Astrocyte (in vitro differentiated cells and primary cell): ENCODE data around the gene ATRIP. TPM values are rescaled to one million over a fixed set of nuclear protein-coding genes. Genes with fewer than 3 reads are reported as not detected.

Experiments used
- DNase-seq: peaks from one replicate; pipeline ENCODE4 v3.0.0-alpha.2; 2010; ENCODE audit warnings: low read depth
- FAIRE-seq: peaks from 2 replicates; lab custom pipeline; 2011; peaks lifted over from hg19 to GRCh38; lab: Jason Lieb, UNC
- H2AFZ ChIP-seq: 2 replicates; pipeline ENCODE4 v1.6.0; 2012; ENCODE audit warnings: low read depth, low read length, inconsistent platforms
- H3K27ac ChIP-seq: 2 replicates; pipeline ENCODE4 v1.5.1; 2011; ENCODE audit warnings: low read depth, low read length, inconsistent platforms
- H3K27me3 ChIP-seq: 2 replicates; pipeline ENCODE4 v1.6.0; 2011; ENCODE audit warnings: low read length, inconsistent platforms; ENCODE audit not compliant: insufficient read depth
- H3K36me3 ChIP-seq: 2 replicates; pipeline ENCODE4 v1.5.1; 2011; ENCODE audit warnings: low read length, inconsistent platforms; ENCODE audit not compliant: insufficient read depth
- H3K4me1 ChIP-seq: 2 replicates; pipeline ENCODE4 v1.5.1; 2011; ENCODE audit warnings: low read length, inconsistent platforms; ENCODE audit not compliant: insufficient read depth
- H3K4me2 ChIP-seq: 2 replicates; pipeline ENCODE4 v1.6.0; 2012; ENCODE audit warnings: low read length, inconsistent platforms
- H3K4me3 ChIP-seq: 2 replicates; pipeline ENCODE4 v1.5.1; 2011; ENCODE audit warnings: low read depth, mild to moderate bottlenecking, low read length, inconsistent platforms; ENCODE audit not compliant: insufficient read depth
- H3K79me2 ChIP-seq: 2 replicates; pipeline ENCODE4 v1.6.0; 2012; ENCODE audit warnings: mild to moderate bottlenecking, low read length, inconsistent platforms; ENCODE audit not compliant: insufficient read depth
- H3K9ac ChIP-seq: 2 replicates; pipeline ENCODE4 v1.6.0; 2012; ENCODE audit warnings: mild to moderate bottlenecking, low read length, inconsistent platforms
- H3K9me3 ChIP-seq: 2 replicates; pipeline ENCODE4 v1.5.1; 2012; ENCODE audit warnings: low read depth, mild to moderate bottlenecking, low read length, inconsistent platforms; ENCODE audit not compliant: insufficient read depth
- H4K20me1 ChIP-seq: 2 replicates; pipeline ENCODE4 v1.6.0; 2012; ENCODE audit warnings: low read length, inconsistent platforms; ENCODE audit not compliant: insufficient read depth
- H3K27ac Mint-ChIP-seq: one replicate; pipeline ENCODE4 v1.8.0; 2021; ENCODE audit warnings: mild to moderate bottlenecking, mixed read lengths; ENCODE audit not compliant: unreplicated experiment
- H3K27me3 Mint-ChIP-seq: one replicate; pipeline ENCODE4 v1.8.0; 2021; ENCODE audit warnings: low read depth, mixed read lengths; ENCODE audit not compliant: unreplicated experiment
- H3K36me3 Mint-ChIP-seq: one replicate; pipeline ENCODE4 v1.8.0; 2021; ENCODE audit warnings: low read depth, mixed read lengths; ENCODE audit not compliant: unreplicated experiment
- H3K4me1 Mint-ChIP-seq: one replicate; pipeline ENCODE4 v1.8.0; 2021; ENCODE audit warnings: low read depth, mixed read lengths; ENCODE audit not compliant: unreplicated experiment
- H3K4me3 Mint-ChIP-seq: one replicate; pipeline ENCODE4 v1.8.0; 2021; ENCODE audit warnings: mild to moderate bottlenecking, moderate library complexity, mixed read lengths; ENCODE audit not compliant: unreplicated experiment
- H3K9me3 Mint-ChIP-seq: one replicate; pipeline ENCODE4 v1.8.0; 2021; ENCODE audit warnings: mild to moderate bottlenecking, mixed read lengths; ENCODE audit not compliant: unreplicated experiment
- EZH2 ChIP-seq: IDR thresholded peaks from 2 replicates; pipeline ENCODE4 v1.6.1; 2012; ENCODE audit warnings: mild to moderate bottlenecking, low read length, inconsistent platforms; ENCODE audit not compliant: insufficient read depth
- total RNA-seq: library from RNA; stranded (reverse); gene quantifications from 2 replicates; pipeline ENCODE4 v1.2.1, GENCODE V29; 2021
- TF ChIP-seq, protein P1 (sequence below): IDR thresholded peaks from 2 replicates; pipeline ENCODE4 v1.5.1; 2011; ENCODE audit warnings: low read depth, mild to moderate bottlenecking, inconsistent platforms, low read length, moderate library complexity; ENCODE audit not compliant: insufficient read depth

The ATRIP gene
- total RNA-seq, 1 donor from 2014 or later: 6.2 TPM

DNA sequence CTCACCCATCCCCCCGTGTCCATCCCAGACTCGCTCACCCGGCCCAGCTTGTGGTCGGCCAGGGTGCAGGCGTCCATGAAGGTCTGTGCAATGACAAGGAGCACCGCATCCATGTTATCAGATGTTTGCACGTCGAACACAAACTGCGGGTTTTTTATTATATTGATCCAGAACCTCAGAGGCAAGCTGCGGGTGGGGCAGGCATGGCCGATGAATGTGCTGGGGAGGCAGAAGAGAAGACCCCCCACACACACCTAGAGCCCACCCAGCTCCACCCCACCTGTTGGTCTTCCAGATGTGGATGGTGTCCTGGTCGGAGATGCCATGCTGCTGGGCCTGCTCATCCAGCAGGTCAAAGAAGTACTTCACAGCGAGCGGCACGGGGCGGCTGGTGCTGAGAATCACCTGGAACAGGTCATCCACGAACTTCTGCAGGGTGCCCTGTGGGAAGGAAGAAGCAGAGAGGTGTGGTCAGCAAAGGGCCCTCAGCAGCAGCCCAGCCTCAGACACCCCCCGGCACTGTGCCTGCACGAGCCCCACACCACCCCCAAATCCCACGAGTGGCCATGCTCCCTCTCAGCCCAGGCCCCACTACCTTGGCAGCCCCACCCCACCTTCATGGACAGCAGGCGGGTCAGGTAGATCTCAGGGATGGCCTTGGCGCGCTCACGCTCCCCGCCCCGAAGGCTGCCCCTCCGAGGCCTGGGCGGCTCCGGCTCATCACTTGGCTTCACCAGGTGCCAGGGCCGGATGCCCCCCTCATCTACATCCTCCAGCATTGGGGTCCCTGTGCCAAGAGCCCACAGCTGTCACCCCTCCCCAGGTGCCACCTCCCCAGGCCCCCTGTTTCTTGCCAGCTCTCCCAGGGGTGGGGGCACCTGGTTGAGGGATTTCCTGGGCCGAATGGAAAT lies 37.0 kb upstream of the ATRIP start:
- peaks cover 14% of the 10 kb centered on the region for H4K20me1 ChIP-seq
- no peak overlapping the region for H3K4me3 ChIP-seq
- no peak overlapping the region for H3K27ac Mint-ChIP-seq
- H3K79me2 ChIP-seq: no peaks in the 10 kb centered on the region
- no peak overlapping the region for H3K4me2 ChIP-seq
- no peak overlapping the region for H3K4me3 Mint-ChIP-seq
- no peak overlapping the region for H2AFZ ChIP-seq
- H3K27ac ChIP-seq: no peak overlapping the region
- H3K36me3 Mint-ChIP-seq: peaks cover 38% of the 10 kb centered on the region
- no peak overlapping the region for H3K9ac ChIP-seq
- FAIRE-seq (no peak), DNase-seq (no peak)
- no peaks in the 10 kb centered on the region for H3K27me3 ChIP-seq
- no peaks in the 10 kb centered on the region for H3K9me3 ChIP-seq
- no peak for TF ChIP-seq EZH2
- TF ChIP-seq, protein P1, sequence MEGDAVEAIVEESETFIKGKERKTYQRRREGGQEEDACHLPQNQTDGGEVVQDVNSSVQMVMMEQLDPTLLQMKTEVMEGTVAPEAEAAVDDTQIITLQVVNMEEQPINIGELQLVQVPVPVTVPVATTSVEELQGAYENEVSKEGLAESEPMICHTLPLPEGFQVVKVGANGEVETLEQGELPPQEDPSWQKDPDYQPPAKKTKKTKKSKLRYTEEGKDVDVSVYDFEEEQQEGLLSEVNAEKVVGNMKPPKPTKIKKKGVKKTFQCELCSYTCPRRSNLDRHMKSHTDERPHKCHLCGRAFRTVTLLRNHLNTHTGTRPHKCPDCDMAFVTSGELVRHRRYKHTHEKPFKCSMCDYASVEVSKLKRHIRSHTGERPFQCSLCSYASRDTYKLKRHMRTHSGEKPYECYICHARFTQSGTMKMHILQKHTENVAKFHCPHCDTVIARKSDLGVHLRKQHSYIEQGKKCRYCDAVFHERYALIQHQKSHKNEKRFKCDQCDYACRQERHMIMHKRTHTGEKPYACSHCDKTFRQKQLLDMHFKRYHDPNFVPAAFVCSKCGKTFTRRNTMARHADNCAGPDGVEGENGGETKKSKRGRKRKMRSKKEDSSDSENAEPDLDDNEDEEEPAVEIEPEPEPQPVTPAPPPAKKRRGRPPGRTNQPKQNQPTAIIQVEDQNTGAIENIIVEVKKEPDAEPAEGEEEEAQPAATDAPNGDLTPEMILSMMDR: no peak
- no peaks in the 10 kb centered on the region for H3K9me3 Mint-ChIP-seq
- H3K27me3 Mint-ChIP-seq: no peaks in the 10 kb centered on the region
- no peaks in the 10 kb centered on the region for H3K4me1 Mint-ChIP-seq
- H3K36me3 ChIP-seq: peaks cover 4% of the 10 kb centered on the region
- H3K4me1 ChIP-seq: no peaks in the 10 kb centered on the region

DNA sequence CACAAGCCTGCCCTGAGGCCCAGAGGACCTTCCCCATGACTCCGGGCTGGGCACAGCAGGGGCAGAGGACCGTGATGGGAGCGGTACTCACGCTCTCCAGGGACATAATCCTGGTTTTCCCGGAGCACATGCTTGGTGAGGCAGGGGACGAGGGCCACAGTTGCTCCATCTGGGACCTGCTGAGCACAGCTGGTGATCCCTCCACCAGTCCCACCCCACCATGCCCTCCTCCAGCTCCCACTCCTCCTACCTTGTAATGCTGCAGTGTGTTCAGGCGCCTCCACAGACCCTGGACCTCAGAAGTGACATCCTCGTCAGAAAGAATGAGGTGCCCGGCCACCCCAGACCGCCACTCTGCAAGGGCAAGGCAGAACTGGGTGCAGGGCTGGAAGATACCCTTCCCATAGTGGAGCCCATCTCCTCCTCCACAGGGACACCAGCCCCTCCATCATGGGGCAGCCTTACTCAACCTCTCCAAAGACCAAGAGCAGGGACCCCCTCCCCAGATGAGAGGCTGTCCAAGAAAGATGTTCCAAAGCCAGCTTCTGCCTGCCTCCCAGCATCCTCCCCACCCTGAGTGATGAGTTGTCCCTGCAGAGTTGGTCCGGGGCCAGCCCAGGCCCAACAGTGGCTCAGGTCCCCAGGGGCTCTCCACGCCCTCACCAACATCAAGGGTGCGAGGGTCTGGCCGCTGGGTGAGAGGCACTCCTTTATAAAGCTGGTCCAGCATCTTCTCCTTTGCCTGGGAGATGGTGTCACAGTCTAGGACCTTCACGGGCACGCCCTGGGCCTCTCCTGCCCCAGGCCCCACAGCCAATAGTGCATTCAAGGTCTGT lies 36.1 kb upstream of the ATRIP start:
- Histone ChIP-seq H3K9ac (no peak overlapping the region), H3K4me3 (no peak overlapping the region), H2AFZ (no peak overlapping the region), H3K27ac (no peak overlapping the region), H3K4me1 (no peaks in the 10 kb centered on the region), H3K9me3 (no peaks in the 10 kb centered on the region), H3K36me3 (peaks cover 4% of the 10 kb centered on the region), H4K20me1 (peaks cover 14% of the 10 kb centered on the region), H3K4me2 (no peak overlapping the region), H3K79me2 (no peaks in the 10 kb centered on the region), H3K27me3 (no peaks in the 10 kb centered on the region)
- H3K4me3 Mint-ChIP-seq: no peak overlapping the region
- DNase-seq: no peak
- no peak for FAIRE-seq
- TF ChIP-seq EZH2: no peak
- TF ChIP-seq, protein P1: no peak
- H3K27me3 Mint-ChIP-seq: no peaks in the 10 kb centered on the region
- no peak overlapping the region for H3K27ac Mint-ChIP-seq
- H3K9me3 Mint-ChIP-seq: no peaks in the 10 kb centered on the region
- no peaks in the 10 kb centered on the region for H3K4me1 Mint-ChIP-seq
- H3K36me3 Mint-ChIP-seq: peaks cover 33% of the 10 kb centered on the region
